Measurements from ENCODE around the gene HDAC4. TPM values are rescaled to one million over a fixed set of nuclear protein-coding genes. Genes with fewer than 3 reads are reported as not detected.

The HDAC4 gene
- total RNA-seq, 1 experiment from 2014 or later: 32.0 TPM

DNA sequence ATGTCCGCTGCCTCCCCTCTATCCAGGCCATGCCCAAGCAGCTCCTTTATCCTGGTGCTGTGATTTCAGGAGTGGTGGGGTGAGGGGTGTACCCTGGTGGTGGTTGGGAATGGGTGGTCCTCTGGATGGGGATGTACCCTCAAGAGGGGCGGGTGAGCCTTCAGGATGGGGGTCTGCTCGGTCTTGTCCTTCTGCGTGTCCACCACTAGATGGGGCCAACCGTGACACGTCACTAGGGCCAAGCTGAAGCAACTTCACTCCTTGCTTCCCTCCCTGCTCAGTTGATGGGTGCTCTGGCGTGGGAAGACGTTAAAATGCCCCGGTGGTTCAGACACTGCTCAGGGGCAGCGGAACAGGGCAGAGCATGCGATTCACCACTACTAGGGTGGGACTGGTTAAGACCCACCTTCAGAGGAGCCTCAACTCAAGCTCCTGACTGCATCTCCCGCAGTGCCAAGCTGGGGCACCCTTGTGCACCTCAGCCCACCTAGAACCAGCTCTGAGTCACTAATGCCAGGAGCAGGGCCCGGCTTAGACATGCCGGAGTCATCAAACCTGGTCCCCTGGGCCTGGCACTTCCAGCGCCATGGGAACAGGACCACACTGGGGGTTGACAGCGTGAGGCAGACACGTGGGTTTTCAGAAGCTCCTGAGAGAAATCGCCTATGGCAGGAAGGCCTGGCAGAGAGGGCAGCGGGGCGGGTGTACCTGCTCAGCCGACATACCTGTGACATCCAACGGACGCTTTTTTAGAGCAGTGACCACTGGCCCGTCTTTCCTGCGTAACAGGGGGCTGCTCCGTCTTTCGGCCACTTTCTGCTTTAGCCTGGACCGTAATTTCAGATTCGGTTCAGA is 256.7 kb downstream of the HDAC4 start:
- Histone ChIP-seq H4K91ac (ENCODE audit: insufficient read length, low read depth, low read length) (no peak overlapping the region), H3K4me1 (ENCODE audit: insufficient read depth, low read length) (no peaks in the 10 kb centered on the region), H3K4ac (ENCODE audit: low read depth, low read length) (no peak overlapping the region), H2AK5ac (ENCODE audit: insufficient read length, low read length) (no peak overlapping the region), H2BK5ac (ENCODE audit: insufficient read length, low read length) (no peak overlapping the region), H4K20me1 (ENCODE audit: control insufficient read depth, insufficient read depth, insufficient read length) (no peaks in the 10 kb centered on the region), H2BK20ac (ENCODE audit: low read depth, low read length, poor library complexity, severe bottlenecking) (no peak overlapping the region), H4K8ac (replicated peaks; ENCODE audit: insufficient read length, low read depth, low read length) (no peak overlapping the region), H3K9me3 (ENCODE audit: control insufficient read depth, low read depth, low read length) (no peaks in the 10 kb centered on the region), H3K18ac (ENCODE audit: insufficient read length, low read depth, low read length) (no peak overlapping the region), H3K14ac (ENCODE audit: insufficient read depth, low read length) (no peak overlapping the region), H2AFZ (ENCODE audit: low read length) (no peak overlapping the region), H3K9ac (ENCODE audit: extremely low read depth, insufficient read length, low read length) (no peak overlapping the region), H3T11ph (ENCODE audit: low read length) (no peak overlapping the region), H2BK120ac (ENCODE audit: low read depth, low read length, poor library complexity, severe bottlenecking) (no peak overlapping the region), H3K56ac (ENCODE audit: insufficient read length, low read depth, low read length) (no peak overlapping the region), H3K27me3 (ENCODE audit: insufficient read depth, low read length) (no peaks in the 10 kb centered on the region), H2BK12ac (ENCODE audit: insufficient read length, low read depth, low read length) (no peak overlapping the region), H3K23me2 (ENCODE audit: insufficient read length, low read depth, low read length, poor library complexity, severe bottlenecking) (no peaks in the 10 kb centered on the region), H3K23ac (ENCODE audit: insufficient read length, low read depth, low read length) (no peak overlapping the region), H3K79me1 (ENCODE audit: insufficient read depth, low read depth, low read length, poor library complexity, severe bottlenecking) (no peaks in the 10 kb centered on the region), H4K5ac (ENCODE audit: insufficient read length, low read depth, low read length) (no peak overlapping the region), H3K27ac (ENCODE audit: insufficient read length, low read depth, low read length) (no peak overlapping the region), H3K79me2 (ENCODE audit: insufficient read depth, low read length) (no peaks in the 10 kb centered on the region), H2BK15ac (ENCODE audit: low read depth, low read length) (no peak overlapping the region), H3K4me2 (ENCODE audit: insufficient read depth, insufficient read length, low read length) (no peak overlapping the region)
- Mint-ChIP-seq H3K27ac (no peak overlapping the region), H3K4me3 (no peak overlapping the region), H3K9me3 (no peaks in the 10 kb centered on the region; a peak in 1 of 5 replicates), H3K36me3 (ENCODE audit: insufficient read depth in 1 of 3, low read depth in 3 of 3) (peaks cover 9 to 55% (median 41%) of the 10 kb centered on the region in 3 experiments; a peak in 6 of 7 replicates), H3K4me1 (no peaks in the 10 kb centered on the region), H3K27me3 (ENCODE audit: low read depth) (no peaks in the 10 kb centered on the region)
- DNase-seq: peak; percentile 68
- no CpG with 5 or more reads among the region's 29 CpGs for WGBS (ENCODE audit: extremely low coverage, insufficient read length, low lambda C conversion rate)
- TF ChIP-seq CTCF (conservative IDR thresholded peaks at IDR 0.05): peak; percentile 78
